ENCODE measurements around the gene TLL2. TPM values are rescaled to one million over a fixed set of nuclear protein-coding genes. Genes with fewer than 3 reads are reported as not detected.
A peak's percentile ranks its signal among the peaks of the same experiment; 100 is the strongest.

The TLL2 gene
- total RNA-seq, 1 donor from 2014 or later, result 2.1 TPM

GRCh38 chr10:96513305-96513697, 425 bp downstream of the TLL2 start:
- DNase-seq (ENCODE audit: low read depth, low spot score), result no peak
- Mint-ChIP-seq H3K27me3 (ENCODE audit: low read depth) (peaks cover 62% of the 10 kb centered on the region), H3K9me3 (no peaks in the 10 kb centered on the region), H3K27ac (ENCODE audit: unreplicated experiment) (no peak overlapping the region), H3K4me1 (peaks cover 20% of the 10 kb centered on the region), H3K36me3 (ENCODE audit: low read depth) (no peaks in the 10 kb centered on the region), H3K4me3 (peak overlapping the region; percentile 78)
- TF ChIP-seq CTCF (conservative IDR thresholded peaks at IDR 0.05), result no peak

- no peak for TF ChIP-seq CTCF (conservative IDR thresholded peaks at IDR 0.05)
- H3K27me3 Mint-ChIP-seq (ENCODE audit: low read depth), result peaks cover 62% of the 10 kb centered on the region
- peak; percentile 10 for DNase-seq (ENCODE audit: low read depth, low spot score)
- H3K9me3 Mint-ChIP-seq, result no peaks in the 10 kb centered on the region
- H3K4me1 Mint-ChIP-seq, result peaks cover 20% of the 10 kb centered on the region
- H3K36me3 Mint-ChIP-seq (ENCODE audit: low read depth), result no peaks in the 10 kb centered on the region
- no peak overlapping the region for H3K27ac Mint-ChIP-seq (ENCODE audit: unreplicated experiment)
- H3K4me3 Mint-ChIP-seq, result peak overlapping the region; percentile 89
These were observed 1.0 kb downstream of the TLL2 start for GRCh38 chr10:96512524-96513304.

GRCh38 chr10:96511044-96511945, 2.4 kb downstream of the TLL2 start:
- peak; percentile 69 for TF ChIP-seq CTCF (conservative IDR thresholded peaks at IDR 0.05)
- peaks cover 55% of the 10 kb centered on the region for H3K27me3 Mint-ChIP-seq (ENCODE audit: low read depth)
- H3K4me1 Mint-ChIP-seq, result peaks cover 20% of the 10 kb centered on the region
- peak; percentile 41 for DNase-seq (ENCODE audit: low read depth, low spot score)
- peak overlapping the region; percentile 89 for H3K4me3 Mint-ChIP-seq
- no peaks in the 10 kb centered on the region for H3K36me3 Mint-ChIP-seq (ENCODE audit: low read depth)
- no peaks in the 10 kb centered on the region for H3K9me3 Mint-ChIP-seq
- no peak overlapping the region for H3K27ac Mint-ChIP-seq (ENCODE audit: unreplicated experiment)

GRCh38 chr10:96509017-96509641, 4.6 kb downstream of the TLL2 start:
- no peak overlapping the region for H3K27ac Mint-ChIP-seq (ENCODE audit: unreplicated experiment)
- no peak for DNase-seq (ENCODE audit: low read depth, low spot score)
- no peak overlapping the region for H3K4me3 Mint-ChIP-seq
- H3K27me3 Mint-ChIP-seq (ENCODE audit: low read depth), result peaks cover 39% of the 10 kb centered on the region
- H3K4me1 Mint-ChIP-seq, result peaks cover 15% of the 10 kb centered on the region
- H3K36me3 Mint-ChIP-seq (ENCODE audit: low read depth), result no peaks in the 10 kb centered on the region
- H3K9me3 Mint-ChIP-seq, result no peaks in the 10 kb centered on the region
- no peak for TF ChIP-seq CTCF (conservative IDR thresholded peaks at IDR 0.05)

GRCh38 chr10:96507044-96507443, 6.7 kb downstream of the TLL2 start:
- H3K27me3 Mint-ChIP-seq (ENCODE audit: low read depth), result peaks cover 28% of the 10 kb centered on the region
- H3K4me1 Mint-ChIP-seq, result peaks cover 4% of the 10 kb centered on the region
- no peak for TF ChIP-seq CTCF (conservative IDR thresholded peaks at IDR 0.05)
- no peak for DNase-seq (ENCODE audit: low read depth, low spot score)
- H3K27ac Mint-ChIP-seq (ENCODE audit: unreplicated experiment), result no peak overlapping the region
- H3K9me3 Mint-ChIP-seq, result no peaks in the 10 kb centered on the region
- H3K36me3 Mint-ChIP-seq (ENCODE audit: low read depth), result no peaks in the 10 kb centered on the region
- H3K4me3 Mint-ChIP-seq, result no peak overlapping the region
